Spleen (tissue), 11 donors: ENCODE results near the gene ATF1. TPM values are rescaled to one million over a fixed set of nuclear protein-coding genes. Genes with fewer than 3 reads are reported as not detected.

Experiments used
- DNase-seq: peaks from one replicate; pipeline ENCODE4 v3.0.0-alpha.2; 2020
- H3K27ac ChIP-seq, 8 donors: fragments of 200-600 bp; sonication (generic) in 7 of 8; 1 replicate in 4 of 8; 2 replicates in 4 of 8; pipeline versions ENCODE4 v1.5.0 to v1.8.0; 2016 to 2021; ENCODE audit warnings: inconsistent platforms in 4 of 8, mild to moderate bottlenecking in 4 of 8, moderate library complexity in 1 of 8
- H3K27me3 ChIP-seq, 7 donors: fragments of 200-600 bp; sonication (generic) in 6 of 7; replicated peaks in 1 of 7; 1 replicate in 4 of 7; 2 replicates in 3 of 7; pipeline versions ENCODE4 v1.5.0 to v1.8.0; 2016 to 2021; ENCODE audit warnings: inconsistent platforms in 3 of 7, mild to moderate bottlenecking in 1 of 7
- H3K36me3 ChIP-seq, 6 donors: fragments of 200-600 bp; sonication (generic) in 5 of 6; 1 replicate in 4 of 6; 2 replicates in 2 of 6; pipeline versions ENCODE4 v1.5.0 to v1.8.0; 2016 to 2021; ENCODE audit warnings: inconsistent platforms in 2 of 6
- H3K4me1 ChIP-seq, 6 donors: fragments of 200-600 bp; sonication (generic) in 5 of 6; 1 replicate in 3 of 6; 2 replicates in 3 of 6; pipeline versions ENCODE4 v1.5.0 to v1.8.0; 2016 to 2021; ENCODE audit warnings: inconsistent platforms in 3 of 6
- H3K4me3 ChIP-seq, 8 donors: fragments of 200-600 bp; sonication (generic) in 7 of 8; 1 replicate in 4 of 8; 2 replicates in 4 of 8; pipeline versions ENCODE4 v1.5.0 to v1.8.0; 2016 to 2021; ENCODE audit warnings: inconsistent platforms in 4 of 8, mild to moderate bottlenecking in 4 of 8, moderate library complexity in 2 of 8
- H3K9me3 ChIP-seq, 8 donors: fragments of 200-600 bp; sonication (generic) in 7 of 8; 1 replicate in 4 of 8; 2 replicates in 4 of 8; pipeline versions ENCODE4 v1.5.0 to v1.8.0; 2016 to 2021; ENCODE audit warnings: inconsistent platforms in 4 of 8
- POLR2A ChIP-seq, 3 donors: fragments of 450-650 bp; IDR thresholded peaks; one replicate each; pipeline ENCODE4 v1.5.1; 2017; ENCODE audit warnings: antibody characterized with exemption in 3 of 3, mild to moderate bottlenecking in 1 of 3
- POLR2AphosphoS5 ChIP-seq, 3 donors: sonication (generic); formaldehyde crosslinking; IDR thresholded peaks; one replicate each; pipeline ENCODE4 v1.5.1; 2017; ENCODE audit warnings: antibody characterized with exemption in 3 of 3
- WGBS, 5 donors: extraction: QIAGEN DNeasy Blood & Tissue Kit in 3 of 5; methylation state at CpG; one replicate each; pipeline versions ENCODE4 v1.1.5 to v1.1.7; 2013 to 2018; 5-methylcytosine and 5-hydroxymethylcytosine counted together
- intact Hi-C: fragments of 100-400 bp; cut with DNase I; formaldehyde crosslinking; loops from one replicate; pipeline ENCODE4 v1.15.0; 2023; ENCODE audit warnings: low total_unique reads
- polyA plus RNA-seq, 3 donors: library from polyadenylated mRNA; stranded (reverse); fragments of 200-250 nt; gene quantifications; one replicate each; pipeline ENCODE4 v1.2.1, GENCODE V29; 2013
- total RNA-seq, 7 donors: library from RNA; depleted of rRNA in 3 of 7; stranded (reverse); fragments of >200 nt in 3 of 7; fragmentation: NEBNext Ultra II Directional in 4 of 7; extraction: Animal tissue kit (Norgen Biotek cat#: 25700) in 4 of 7; gene quantifications; one replicate each; pipeline versions ENCODE4 v1.1.0 to v1.2.1, GENCODE V29; 2016 to 2021
- TF ChIP-seq, protein P1 (sequence below), 11 experiments: fragments of 200-600 bp in 7 of 11; fragments of 450-650 bp in 4 of 11; sonication (generic) in 4 of 11; IDR thresholded peaks in 8 of 11; conservative IDR thresholded peaks in 3 of 11; 1 replicate in 7 of 11; 2 replicates in 4 of 11; pipeline versions ENCODE4 v1.4.0 to v1.8.0; 2016 to 2021; ENCODE audit warnings: antibody characterized with exemption in 11 of 11, inconsistent platforms in 4 of 11, mild to moderate bottlenecking in 1 of 11
- donor health status: healthy with polysubstance abuse.
- donor health status: DM: no; HTN: no; CAD: no; lungs with moderate emphysema.
- donor health status: DM: no; HTN: no; CAD: no.
- donor health status: Bipolar disorder and iron deficiency.
- donor health status: healthy.
- donor health status: DM: no; HTN: no; CAD: no.
- donor health status: DM: yes; HTN: yes; CAD: no.

The ATF1 gene
- total and polyA plus RNA-seq, 10 donors: 10.3 to 41.7 (median 18.8) TPM

- H3K36me3 ChIP-seq: peaks cover 0 to 100% (median 97%) of the 10 kb centered on the region in 6 donors
Observed at GRCh38 chr12:50728417-50728816, 35.5 kb upstream of the ATF1 start.

GRCh38 chr12:50728841-50729240 lies 35.1 kb upstream of the ATF1 start:
- Histone ChIP-seq H3K9me3 (no peaks in the 10 kb centered on the region), H3K4me1 (peaks cover 0 to 20% (median 0%) of the 10 kb centered on the region in 6 donors), H3K27me3 (no peaks in the 10 kb centered on the region), H3K36me3 (peaks cover 0 to 100% (median 97%) of the 10 kb centered on the region in 6 donors), H3K27ac (no peak overlapping the region), H3K4me3 (no peak overlapping the region)
- 77 to 93% (median 86%) methylated on average over 4 of the region's 4 CpGs for WGBS, 5 donors
- intact Hi-C loops: no loop called here
- no peak for DNase-seq
- no peak for TF ChIP-seq POLR2A (IDR thresholded peaks at IDR 0.05)
- no peak for TF ChIP-seq POLR2AphosphoS5 (IDR thresholded peaks at IDR 0.05)

More at GRCh38 chr12:50728417-50728816, 35.5 kb upstream of the ATF1 start:
- Histone ChIP-seq H3K9me3 (no peaks in the 10 kb centered on the region), H3K4me1 (peaks cover 0 to 20% (median 0%) of the 10 kb centered on the region in 6 donors), H3K4me3 (no peak overlapping the region), H3K27me3 (no peaks in the 10 kb centered on the region), H3K27ac (no peak overlapping the region)
- intact Hi-C loops: no loop called here
- no peak for TF ChIP-seq POLR2AphosphoS5 (IDR thresholded peaks at IDR 0.05)
- no peak for TF ChIP-seq POLR2A (IDR thresholded peaks at IDR 0.05)
- TF ChIP-seq, protein P1, sequence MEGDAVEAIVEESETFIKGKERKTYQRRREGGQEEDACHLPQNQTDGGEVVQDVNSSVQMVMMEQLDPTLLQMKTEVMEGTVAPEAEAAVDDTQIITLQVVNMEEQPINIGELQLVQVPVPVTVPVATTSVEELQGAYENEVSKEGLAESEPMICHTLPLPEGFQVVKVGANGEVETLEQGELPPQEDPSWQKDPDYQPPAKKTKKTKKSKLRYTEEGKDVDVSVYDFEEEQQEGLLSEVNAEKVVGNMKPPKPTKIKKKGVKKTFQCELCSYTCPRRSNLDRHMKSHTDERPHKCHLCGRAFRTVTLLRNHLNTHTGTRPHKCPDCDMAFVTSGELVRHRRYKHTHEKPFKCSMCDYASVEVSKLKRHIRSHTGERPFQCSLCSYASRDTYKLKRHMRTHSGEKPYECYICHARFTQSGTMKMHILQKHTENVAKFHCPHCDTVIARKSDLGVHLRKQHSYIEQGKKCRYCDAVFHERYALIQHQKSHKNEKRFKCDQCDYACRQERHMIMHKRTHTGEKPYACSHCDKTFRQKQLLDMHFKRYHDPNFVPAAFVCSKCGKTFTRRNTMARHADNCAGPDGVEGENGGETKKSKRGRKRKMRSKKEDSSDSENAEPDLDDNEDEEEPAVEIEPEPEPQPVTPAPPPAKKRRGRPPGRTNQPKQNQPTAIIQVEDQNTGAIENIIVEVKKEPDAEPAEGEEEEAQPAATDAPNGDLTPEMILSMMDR (IDR thresholded peaks at IDR 0.05 in 8 of 11, conservative IDR thresholded peaks at IDR 0.05 in 3 of 11): no peak
- DNase-seq: no peak
- 89 to 92% (median 90%) methylated on average over 7 of the region's 7 CpGs for WGBS, 5 donors

DNA sequence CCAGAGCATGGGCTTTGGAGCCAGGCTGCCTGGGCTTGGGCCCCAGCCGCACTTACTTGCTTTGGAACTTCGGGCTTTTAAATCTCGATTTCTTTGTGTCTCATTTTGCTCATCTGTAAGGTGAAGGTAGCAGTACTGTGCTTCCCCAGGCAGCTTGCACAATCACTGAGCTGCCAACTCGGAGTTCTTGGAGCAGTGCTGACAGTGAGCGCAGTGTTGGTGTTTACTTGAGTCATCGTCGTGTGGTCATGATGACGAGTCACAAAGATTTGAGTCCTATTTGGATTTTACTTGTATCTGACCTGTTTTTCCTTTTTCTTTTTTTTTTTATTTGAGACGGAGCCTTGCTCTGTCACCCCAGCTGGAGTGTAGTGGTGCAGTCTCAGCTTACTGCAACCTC lies 31.3 kb upstream of the ATF1 start:
- Histone ChIP-seq H3K36me3 (peaks cover 0 to 100% (median 96%) of the 10 kb centered on the region in 6 donors), H3K27me3 (no peaks in the 10 kb centered on the region), H3K4me3 (no peak overlapping the region), H3K4me1 (peaks cover 0 to 10% (median 0%) of the 10 kb centered on the region in 6 donors), H3K9me3 (no peaks in the 10 kb centered on the region), H3K27ac (no peak overlapping the region)
- intact Hi-C loops: no loop called here
- DNase-seq: no peak
- 92 to 95% (median 95%) methylated on average over 9 of the region's 9 CpGs for WGBS, 5 donors
- TF ChIP-seq POLR2A (IDR thresholded peaks at IDR 0.05): no peak
- TF ChIP-seq, protein P1 (IDR thresholded peaks at IDR 0.05 in 8 of 11, conservative IDR thresholded peaks at IDR 0.05 in 3 of 11): no peak
- no peak for TF ChIP-seq POLR2AphosphoS5 (IDR thresholded peaks at IDR 0.05)

GRCh38 chr12:50733706-50734105 lies 30.2 kb upstream of the ATF1 start:
- no peak for DNase-seq
- Histone ChIP-seq H3K4me1 (peaks cover 0 to 10% (median 0%) of the 10 kb centered on the region in 6 donors), H3K36me3 (peaks cover 0 to 100% (median 95%) of the 10 kb centered on the region in 6 donors), H3K27ac (peak overlapping the region in 1 of 8 donors; percentile 3), H3K27me3 (no peaks in the 10 kb centered on the region), H3K4me3 (no peak overlapping the region), H3K9me3 (no peaks in the 10 kb centered on the region)
- intact Hi-C loops: no loop called here
- WGBS, 5 donors: 90 to 100% (median 95%) methylated on average over 3 of the region's 3 CpGs
- TF ChIP-seq POLR2AphosphoS5 (IDR thresholded peaks at IDR 0.05) (no peak), POLR2A (IDR thresholded peaks at IDR 0.05) (no peak)
- TF ChIP-seq, protein P1 (IDR thresholded peaks at IDR 0.05 in 8 of 11, conservative IDR thresholded peaks at IDR 0.05 in 3 of 11): no peak
